DOHH2 (cell line): Measurements from ENCODE around the gene TRAF3.

Experiments
- H3F3A ChIP-seq: fragments of 200-600 bp; sonication (generic), shearing (Covaris generic); 2 replicates; pipeline ENCODE4 v1.6.0; 2016; ENCODE audit warnings: antibody characterized with exemption, mild to moderate bottlenecking; ENCODE audit not compliant: control insufficient read depth, insufficient read depth
- H3K27ac ChIP-seq: fragments of 200-600 bp; sonication (generic); 2 replicates; pipeline ENCODE4 v1.5.1; 2014; ENCODE audit warnings: low read depth, mild to moderate bottlenecking, low read length, moderate library complexity
- H3K27me3 ChIP-seq: fragments of 200-600 bp; sonication (generic); 2 replicates; pipeline ENCODE4 v1.6.1; 2014; ENCODE audit warnings: mild to moderate bottlenecking, low read length, mixed read lengths; ENCODE audit not compliant: control insufficient read depth
- H3K36me3 ChIP-seq: fragments of 200-600 bp; sonication (generic); 2 replicates; pipeline ENCODE4 v1.6.1; 2014; ENCODE audit warnings: mild to moderate bottlenecking, low read length, moderate library complexity, mixed read lengths; ENCODE audit not compliant: control insufficient read depth
- H3K4me1 ChIP-seq: fragments of 200-600 bp; sonication (generic); 2 replicates; pipeline ENCODE4 v1.6.1; 2014; ENCODE audit warnings: mild to moderate bottlenecking, low read length, mixed read lengths; ENCODE audit not compliant: control insufficient read depth
- H3K4me2 ChIP-seq: fragments of 200-600 bp; sonication (generic); 2 replicates; pipeline ENCODE4 v1.6.0; 2014; ENCODE audit warnings: mild to moderate bottlenecking, low read length, moderate library complexity
- H3K4me3 ChIP-seq: fragments of 200-600 bp; sonication (generic); 2 replicates; pipeline ENCODE4 v1.5.1; 2014; ENCODE audit warnings: mild to moderate bottlenecking, low read length, mixed read lengths
- H3K79me2 ChIP-seq: fragments of 200-600 bp; sonication (generic); 2 replicates; pipeline ENCODE4 v1.6.1; 2014; ENCODE audit warnings: mild to moderate bottlenecking, low read length, mixed read lengths; ENCODE audit not compliant: control insufficient read depth
- H3K9me2 ChIP-seq: fragments of 200-600 bp; sonication (generic); replicated peaks from 2 replicates; pipeline ENCODE4 v1.6.1; 2014; ENCODE audit warnings: mild to moderate bottlenecking, low read length, mixed read lengths; ENCODE audit not compliant: control insufficient read depth
- H3K9me3 ChIP-seq: fragments of 200-600 bp; sonication (generic); 2 replicates; pipeline ENCODE4 v1.6.1; 2014; ENCODE audit warnings: antibody characterized with exemption, low read length, mixed read lengths; ENCODE audit not compliant: control insufficient read depth, insufficient read depth
- H4K20me1 ChIP-seq: fragments of 200-600 bp; sonication (generic); 2 replicates; pipeline ENCODE4 v1.6.0; 2014; ENCODE audit warnings: low read depth, mild to moderate bottlenecking, antibody characterized with exemption, low read length, moderate library complexity; ENCODE audit not compliant: control insufficient read depth, insufficient read depth
- EZH2phosphoT487 ChIP-seq: fragments of 200-600 bp; sonication (generic); IDR thresholded peaks from 2 replicates; pipeline ENCODE4 v1.6.1; 2017; ENCODE audit warnings: borderline replicate concordance, mild to moderate bottlenecking, antibody characterized with exemption, low read length, moderate library complexity, mixed read lengths
- TF ChIP-seq, protein P1 (sequence below): fragments of 200-600 bp; sonication (generic); IDR thresholded peaks from one replicate; pipeline ENCODE4 v1.5.1; 2014; ENCODE audit warnings: antibody characterized with exemption, mild to moderate bottlenecking, low read depth, low read length; ENCODE audit not compliant: poor library complexity, severe bottlenecking

Gene TRAF3

GRCh38 chr14:102910442-102910841 is 133.2 kb downstream of the TRAF3 start:
- H3K27ac ChIP-seq, result no peak overlapping the region
- H3F3A ChIP-seq, result 0 out of 2 replicates have a peak, but pooled peaks cover 6% of the 10 kb centered on the region
- no peaks in the 10 kb centered on the region for H3K27me3 ChIP-seq
- H3K36me3 ChIP-seq, result peaks cover 7% of the 10 kb centered on the region; the same call in 1 of the 2 replicates
- 0 out of 2 replicates have a peak, but pooled peaks cover 2% of the 10 kb centered on the region for H4K20me1 ChIP-seq
- H3K4me3 ChIP-seq, result no peak overlapping the region
- H3K4me1 ChIP-seq, result peaks cover 21% of the 10 kb centered on the region
- no peaks in the 10 kb centered on the region for H3K79me2 ChIP-seq
- H3K4me2 ChIP-seq, result no peak overlapping the region
- H3K9me3 ChIP-seq, result no peaks in the 10 kb centered on the region
- TF ChIP-seq, protein P1, sequence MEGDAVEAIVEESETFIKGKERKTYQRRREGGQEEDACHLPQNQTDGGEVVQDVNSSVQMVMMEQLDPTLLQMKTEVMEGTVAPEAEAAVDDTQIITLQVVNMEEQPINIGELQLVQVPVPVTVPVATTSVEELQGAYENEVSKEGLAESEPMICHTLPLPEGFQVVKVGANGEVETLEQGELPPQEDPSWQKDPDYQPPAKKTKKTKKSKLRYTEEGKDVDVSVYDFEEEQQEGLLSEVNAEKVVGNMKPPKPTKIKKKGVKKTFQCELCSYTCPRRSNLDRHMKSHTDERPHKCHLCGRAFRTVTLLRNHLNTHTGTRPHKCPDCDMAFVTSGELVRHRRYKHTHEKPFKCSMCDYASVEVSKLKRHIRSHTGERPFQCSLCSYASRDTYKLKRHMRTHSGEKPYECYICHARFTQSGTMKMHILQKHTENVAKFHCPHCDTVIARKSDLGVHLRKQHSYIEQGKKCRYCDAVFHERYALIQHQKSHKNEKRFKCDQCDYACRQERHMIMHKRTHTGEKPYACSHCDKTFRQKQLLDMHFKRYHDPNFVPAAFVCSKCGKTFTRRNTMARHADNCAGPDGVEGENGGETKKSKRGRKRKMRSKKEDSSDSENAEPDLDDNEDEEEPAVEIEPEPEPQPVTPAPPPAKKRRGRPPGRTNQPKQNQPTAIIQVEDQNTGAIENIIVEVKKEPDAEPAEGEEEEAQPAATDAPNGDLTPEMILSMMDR, result no peak
- no peaks in the 10 kb centered on the region for H3K9me2 ChIP-seq

DNA sequence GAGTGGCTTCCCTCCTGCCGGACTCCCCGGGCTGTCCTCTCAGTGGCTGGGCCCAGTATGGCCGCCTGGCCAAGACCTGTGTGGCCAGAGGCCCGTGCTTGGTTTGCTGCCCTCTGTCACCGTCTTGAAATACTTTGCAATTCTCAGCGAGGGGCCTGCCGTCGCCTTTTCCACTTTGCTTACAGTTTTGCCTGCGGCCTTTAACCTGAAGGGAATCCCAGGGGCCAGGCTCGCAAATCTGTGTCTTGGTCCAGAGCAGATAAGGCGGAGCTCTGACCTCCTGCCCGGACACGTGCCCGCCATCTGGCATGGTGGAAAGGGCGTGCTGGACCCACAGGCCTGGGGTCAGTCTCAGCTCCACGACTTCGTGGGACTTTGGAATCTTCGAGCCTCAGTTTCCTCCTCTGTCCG is 134.3 kb downstream of the TRAF3 start:
- H4K20me1 ChIP-seq, result 0 out of 2 replicates have a peak, but pooled peaks cover 2% of the 10 kb centered on the region
- no peaks in the 10 kb centered on the region for H3K36me3 ChIP-seq
- H3F3A ChIP-seq, result no peaks in the 10 kb centered on the region
- H3K4me1 ChIP-seq, result peaks cover 32% of the 10 kb centered on the region
- H3K4me2 ChIP-seq, result no peak overlapping the region
- no peaks in the 10 kb centered on the region for H3K9me2 ChIP-seq
- H3K9me3 ChIP-seq, result no peaks in the 10 kb centered on the region
- no peaks in the 10 kb centered on the region for H3K79me2 ChIP-seq
- TF ChIP-seq, protein P1, result no peak
- no peak overlapping the region for H3K4me3 ChIP-seq
- no peak overlapping the region for H3K27ac ChIP-seq
- no peaks in the 10 kb centered on the region for H3K27me3 ChIP-seq

DNA sequence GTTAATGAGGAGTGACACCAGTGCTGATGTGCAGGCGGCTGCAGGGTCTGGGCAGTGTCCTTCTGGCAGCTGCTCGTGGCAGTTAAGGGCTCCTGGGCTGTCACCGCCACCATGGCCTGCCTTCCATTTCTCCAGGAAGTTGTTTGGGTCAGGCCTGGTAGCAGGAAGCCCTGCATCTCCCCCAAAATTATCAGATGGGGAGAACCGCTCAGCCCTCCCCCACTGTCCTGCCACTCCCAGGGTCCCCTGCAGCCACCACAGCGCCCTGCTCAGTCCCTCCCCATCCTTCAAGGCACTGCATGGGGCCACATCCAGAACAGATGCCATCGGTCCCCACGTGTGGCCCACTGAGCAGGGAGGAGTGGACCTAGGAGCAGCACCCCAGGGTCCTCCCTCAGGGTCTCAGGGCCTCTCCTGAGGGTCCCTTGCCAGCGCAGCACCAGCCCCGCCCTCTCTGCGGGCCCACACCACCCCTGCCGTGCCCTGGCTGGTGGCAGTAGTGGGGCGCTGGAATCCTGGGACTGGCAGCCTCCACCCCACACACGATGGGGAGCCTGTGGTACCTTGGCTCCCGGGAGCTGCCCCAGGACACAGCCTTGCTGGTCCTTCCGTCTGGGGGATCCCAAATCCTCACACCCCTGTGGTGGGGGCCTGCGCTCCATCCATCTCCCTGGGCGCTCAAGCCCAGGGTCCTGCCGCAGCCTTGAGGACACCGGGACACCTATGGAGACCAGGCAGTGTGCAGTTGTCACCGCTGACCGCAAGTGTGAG is 134.9 kb downstream of the TRAF3 start:
- Histone ChIP-seq H3K27ac (no peak overlapping the region), H3K79me2 (no peaks in the 10 kb centered on the region), H3K4me1 (peaks cover 38% of the 10 kb centered on the region), H3K9me2 (no peaks in the 10 kb centered on the region), H3K4me2 (no peak overlapping the region), H3K4me3 (no peak overlapping the region), H4K20me1 (0 out of 2 replicates have a peak, but pooled peaks cover 2% of the 10 kb centered on the region), H3K36me3 (no peaks in the 10 kb centered on the region), H3K27me3 (no peaks in the 10 kb centered on the region), H3K9me3 (no peaks in the 10 kb centered on the region), H3F3A (no peaks in the 10 kb centered on the region; the same call in 1 of the 2 replicates)
- TF ChIP-seq, protein P1, result no peak
- no peak for TF ChIP-seq EZH2phosphoT487
